PC-3 (cell line): ENCODE results near the gene RBM14. TPM values are rescaled to one million over a fixed set of nuclear protein-coding genes. Genes with fewer than 3 reads are reported as not detected.

ENCODE experiments used
- ATAC-seq: fragments of 200-7000 bp; cut with Tn5 transposase; 2 replicates; pipeline ENCODE4 v1.9.1; 2020; ENCODE audit warnings: mild to moderate bottlenecking, moderate library complexity
- BruUV-seq: library from RNA; stranded (reverse); fragments of 400-500 nt; replicated peaks from 2 replicates; lab custom pipeline; 2021; lab: Mats Ljungman, UMichigan
- CTCF ChIA-PET: fragments of 300-600 bp; sonication (Branson Sonifier 250); formaldehyde crosslinking; loops from one replicate; lab custom pipeline; 2022; ENCODE audit warnings: antibody characterized with exemption; lab: Charles Lee
- POLR2A ChIA-PET: fragments of 300-600 bp; sonication (Branson Sonifier 250); formaldehyde crosslinking; loops from one replicate; lab custom pipeline; 2022; ENCODE audit warnings: antibody characterized with exemption; ENCODE audit not compliant: unreplicated experiment; lab: Charles Lee
- DNase-seq: peaks from one replicate; pipeline ENCODE4 v3.0.0-alpha.2; 2015
- H2AFZ ChIP-seq: fragments of 300-600 bp; sonication (generic); 2 replicates; pipeline ENCODE4 v1.6.0; 2016; ENCODE audit warnings: antibody characterized with exemption, low read length
- H3F3A ChIP-seq: fragments of 300-600 bp; sonication (generic); one replicate; pipeline ENCODE4 v1.6.0; 2017; ENCODE audit warnings: antibody characterized with exemption, low read length, control low read depth, mild to moderate bottlenecking; ENCODE audit not compliant: unreplicated experiment
- H3K27ac ChIP-seq: fragments of 300-600 bp; sonication (generic); 2 replicates; pipeline ENCODE4 v1.5.1; 2016; ENCODE audit warnings: mild to moderate bottlenecking, low read length
- H3K27me3 ChIP-seq: fragments of 300-600 bp; sonication (generic); 2 replicates; pipeline ENCODE4 v1.6.1; 2016; ENCODE audit warnings: low read length, mixed read lengths
- H3K36me3 ChIP-seq: fragments of 300-600 bp; sonication (generic); 2 replicates; pipeline ENCODE4 v1.6.1; 2016; ENCODE audit warnings: low read depth, mixed run types, low read length, mixed read lengths
- H3K4me1 ChIP-seq: fragments of 300-600 bp; sonication (generic); 2 replicates; pipeline ENCODE4 v1.5.1; 2016; ENCODE audit warnings: low read length; ENCODE audit not compliant: insufficient read depth
- H3K4me2 ChIP-seq: fragments of 300-600 bp; sonication (generic); 2 replicates; pipeline ENCODE4 v1.6.0; 2016; ENCODE audit warnings: low read length
- H3K4me3 ChIP-seq: fragments of 300-600 bp; sonication (generic); 2 replicates; pipeline ENCODE4 v1.5.1; 2016; ENCODE audit warnings: mild to moderate bottlenecking, low read length, mixed read lengths
- H3K79me2 ChIP-seq: fragments of 300-600 bp; sonication (generic); 2 replicates; pipeline ENCODE4 v1.6.1; 2017; ENCODE audit warnings: low read length, mixed read lengths
- H3K9ac ChIP-seq: fragments of 300-600 bp; sonication (generic); 2 replicates; pipeline ENCODE4 v1.6.0; 2016; ENCODE audit warnings: mild to moderate bottlenecking, low read length
- H3K9me2 ChIP-seq: fragments of 300-600 bp; sonication (generic); replicated peaks from 2 replicates; pipeline ENCODE4 v1.6.1; 2016; ENCODE audit warnings: mixed run types, low read length, mixed read lengths
- H3K9me3 ChIP-seq: fragments of 300-600 bp; sonication (generic); 2 replicates; pipeline ENCODE4 v1.6.1; 2016; ENCODE audit warnings: low read length, mixed read lengths
- H4K20me1 ChIP-seq: fragments of 300-600 bp; sonication (generic); 2 replicates; pipeline ENCODE4 v1.6.1; 2016; ENCODE audit warnings: low read length, mixed read lengths
- CTCF ChIP-seq: fragments of 300-600 bp; sonication (generic); conservative IDR thresholded peaks from 2 replicates; pipeline ENCODE4 v1.5.1; 2017; ENCODE audit warnings: antibody characterized with exemption, low read depth, mild to moderate bottlenecking, low read length
- EZH2 ChIP-seq: fragments of 300-600 bp; sonication (generic); IDR thresholded peaks from one replicate; pipeline ENCODE4 v1.6.1; 2017; ENCODE audit warnings: antibody characterized with exemption, mild to moderate bottlenecking, low read length; ENCODE audit not compliant: unreplicated experiment
- EZH2phosphoT487 ChIP-seq: fragments of 300-600 bp; sonication (generic); IDR thresholded peaks from 2 replicates; pipeline ENCODE4 v1.6.1; 2018; ENCODE audit warnings: mild to moderate bottlenecking, antibody characterized with exemption, low read length, borderline replicate concordance
- intact Hi-C: fragments of 100-400 bp; cut with micrococcal nuclease; formaldehyde crosslinking; loops from 2 replicates; pipeline ENCODE4 v1.9.0; 2023
- total RNA-seq: library from RNA; depleted of rRNA; stranded (reverse); fragments of >200 nt; gene quantifications from 2 replicates; pipeline ENCODE4 v1.2.3, GENCODE V29; 2014

RBM14 gene
- total RNA-seq, 1 experiment from 2014 or later: 79.3 TPM

- Histone ChIP-seq H3K9me3 (no peaks in the 10 kb centered on the region), H3K4me1 (no peaks in the 10 kb centered on the region), H3K27ac (no peak overlapping the region), H3K9me2 (no peaks in the 10 kb centered on the region), H3F3A (peaks cover 6% of the 10 kb centered on the region), H2AFZ (no peak overlapping the region), H3K4me2 (no peak overlapping the region), H3K79me2 (peaks cover 88% of the 10 kb centered on the region), H3K36me3 (peaks cover 71% of the 10 kb centered on the region), H4K20me1 (peaks cover 60% of the 10 kb centered on the region), H3K27me3 (no peaks in the 10 kb centered on the region), H3K9ac (no peak overlapping the region), H3K4me3 (no peak overlapping the region)
- intact Hi-C loops: no loop called here
- BruUV-seq: no TSS peak
- no peak for DNase-seq
- ATAC-seq: no peak
- TF ChIP-seq CTCF (no peak), EZH2phosphoT487 (no peak), EZH2 (no peak)
- ChIA-PET POLR2A (no interaction called here), CTCF (no interaction called here)
Measured at GRCh38 chr11:66649903-66650302, 33.5 kb downstream of the RBM14 start.

GRCh38 chr11:66651016-66651415, 34.6 kb downstream of the RBM14 start:
- peaks cover 60% of the 10 kb centered on the region for H3K36me3 ChIP-seq
- no TSS peak for BruUV-seq
- H3K27me3 ChIP-seq: no peaks in the 10 kb centered on the region
- DNase-seq: no peak
- ChIA-PET CTCF (no interaction called here), POLR2A (no interaction called here)
- intact Hi-C loops: no loop called here
- no peaks in the 10 kb centered on the region for H3K9me3 ChIP-seq
- H3F3A ChIP-seq: peaks cover 6% of the 10 kb centered on the region
- H4K20me1 ChIP-seq: peaks cover 49% of the 10 kb centered on the region
- 0 out of 2 replicates have a peak, but pooled peaks have one; percentile 8 for ATAC-seq
- no peak overlapping the region for H3K9ac ChIP-seq
- TF ChIP-seq EZH2phosphoT487 (no peak), CTCF (no peak), EZH2 (no peak)
- no peak overlapping the region for H3K4me3 ChIP-seq
- peaks cover 86% of the 10 kb centered on the region for H3K79me2 ChIP-seq
- H3K4me1 ChIP-seq: no peaks in the 10 kb centered on the region
- H3K4me2 ChIP-seq: no peak overlapping the region
- H3K9me2 ChIP-seq: no peaks in the 10 kb centered on the region
- no peak overlapping the region for H3K27ac ChIP-seq
- no peak overlapping the region for H2AFZ ChIP-seq

- H3K27ac ChIP-seq: no peak overlapping the region
- H3K79me2 ChIP-seq: peaks cover 76% of the 10 kb centered on the region
- H3K4me2 ChIP-seq: no peak overlapping the region
- H3K36me3 ChIP-seq: peaks cover 43% of the 10 kb centered on the region
- no peaks in the 10 kb centered on the region for H3K27me3 ChIP-seq
- H4K20me1 ChIP-seq: peaks cover 33% of the 10 kb centered on the region
- no TSS peak for BruUV-seq
- no peak overlapping the region for H2AFZ ChIP-seq
- CTCF ChIA-PET: no interaction called here
- DNase-seq (no peak), ATAC-seq (no peak; the same call in 1 of the 2 replicates)
- H3K9ac ChIP-seq: no peak overlapping the region
- no peaks in the 10 kb centered on the region for H3K4me1 ChIP-seq
- H3K9me3 ChIP-seq: no peaks in the 10 kb centered on the region
- H3F3A ChIP-seq: peaks cover 6% of the 10 kb centered on the region
- intact Hi-C loops: no loop called here
- no peak for TF ChIP-seq EZH2phosphoT487
- TF ChIP-seq EZH2: no peak
- TF ChIP-seq CTCF: no peak
- no peak overlapping the region for H3K4me3 ChIP-seq
- POLR2A ChIA-PET: interaction anchor here (0.6 kb wide), 1 partner anchor 13 kb away, joined by 5 read pairs; no protein-coding TSS in a partner anchor
- no peaks in the 10 kb centered on the region for H3K9me2 ChIP-seq
Measured at GRCh38 chr11:66652651-66653050, 36.2 kb downstream of the RBM14 start.
